DND-41 (cell line): ENCODE results near the gene CDH5.

ENCODE experiments used
- ATAC-seq: fragments of 200-7000 bp; cut with Tn5 transposase; 3 replicates; pipeline ENCODE4 v1.9.1; 2021; ENCODE audit warnings: low read depth; ENCODE audit not compliant: insufficient read depth
- DNase-seq: peaks from one replicate; pipeline ENCODE4 v3.0.0-alpha.2; 2020
- H2AFZ ChIP-seq: 2 replicates; pipeline ENCODE4 v1.6.0; 2012; ENCODE audit warnings: low read depth, low read length
- H3K27ac ChIP-seq: 2 replicates; pipeline ENCODE4 v1.5.1; 2012; ENCODE audit warnings: low read length, inconsistent platforms
- H3K27me3 ChIP-seq: fragments of 200-600 bp; sonication (generic); 2 replicates; pipeline ENCODE4 v1.6.0; 2012; ENCODE audit warnings: low read length, mild to moderate bottlenecking, inconsistent platforms; ENCODE audit not compliant: insufficient read depth, poor library complexity
- H3K36me3 ChIP-seq: 2 replicates; pipeline ENCODE4 v1.5.1; 2012; ENCODE audit warnings: low read length, inconsistent platforms; ENCODE audit not compliant: insufficient read depth
- H3K4me1 ChIP-seq: 2 replicates; pipeline ENCODE4 v1.5.1; 2012; ENCODE audit warnings: mild to moderate bottlenecking, low read length; ENCODE audit not compliant: insufficient read depth
- H3K4me2 ChIP-seq: 2 replicates; pipeline ENCODE4 v1.6.0; 2012; ENCODE audit warnings: mild to moderate bottlenecking, moderate library complexity, low read length, inconsistent platforms; ENCODE audit not compliant: insufficient read depth
- H3K4me3 ChIP-seq, 2 experiments: fragments of 200-600 bp in 1 of 2; shearing (Covaris generic) in 1 of 2; 2 replicates each; pipeline ENCODE4 v1.5.1; 2012 to 2016; ENCODE audit warnings: inconsistent platforms in 2 of 2, low read length in 2 of 2, mild to moderate bottlenecking in 2 of 2, low read depth in 1 of 2, moderate library complexity in 1 of 2
- H3K79me2 ChIP-seq: 2 replicates; pipeline ENCODE4 v1.6.0; 2012; ENCODE audit warnings: low read length, inconsistent platforms; ENCODE audit not compliant: insufficient read depth
- H3K9ac ChIP-seq: 2 replicates; pipeline ENCODE4 v1.6.0; 2012; ENCODE audit warnings: low read depth, mild to moderate bottlenecking, inconsistent platforms, low read length, moderate library complexity
- H3K9me3 ChIP-seq: 2 replicates; pipeline ENCODE4 v1.5.1; 2012; ENCODE audit warnings: low read length, moderate library complexity, mild to moderate bottlenecking, inconsistent platforms; ENCODE audit not compliant: insufficient read depth, severe bottlenecking
- H4K20me1 ChIP-seq: 2 replicates; pipeline ENCODE4 v1.6.0; 2012; ENCODE audit warnings: low read length; ENCODE audit not compliant: insufficient read depth
- EZH2 ChIP-seq: IDR thresholded peaks from 3 replicates; pipeline ENCODE4 v1.6.1; 2012; ENCODE audit warnings: borderline replicate concordance, low read depth, mild to moderate bottlenecking, moderate library complexity, low read length, inconsistent platforms; ENCODE audit not compliant: severe bottlenecking
- TF ChIP-seq, protein P1 (sequence below): IDR thresholded peaks from 2 replicates; pipeline ENCODE4 v1.5.1; 2012; ENCODE audit warnings: borderline replicate concordance, low read length, moderate library complexity, mild to moderate bottlenecking; ENCODE audit not compliant: poor library complexity, severe bottlenecking; ENCODE audit errors: extremely low read depth

The CDH5 gene

DNA sequence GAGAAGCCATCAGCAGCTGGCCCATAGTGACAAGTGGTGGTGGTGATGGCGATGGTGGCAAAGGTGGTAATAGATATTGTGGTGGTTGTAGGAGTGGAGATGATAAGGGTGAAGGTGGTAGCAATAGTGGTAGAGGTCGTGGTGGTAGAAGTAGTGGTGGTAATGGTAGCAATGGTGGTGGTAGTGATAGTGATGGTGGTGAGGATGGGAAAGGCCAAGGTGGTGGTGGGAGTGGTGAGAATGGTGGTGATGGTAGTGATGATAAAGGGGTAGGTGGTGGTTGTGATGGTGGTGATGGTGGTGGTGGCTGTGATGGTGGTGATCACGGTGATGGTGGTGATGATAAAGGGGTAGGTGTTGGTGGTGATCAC, 13.1 kb downstream of the CDH5 start:
- no peak overlapping the region for H3K4me3 ChIP-seq
- no peak overlapping the region for H3K4me2 ChIP-seq
- no peak overlapping the region for H2AFZ ChIP-seq
- no peak for TF ChIP-seq EZH2
- H3K4me1 ChIP-seq: no peaks in the 10 kb centered on the region
- no peaks in the 10 kb centered on the region for H4K20me1 ChIP-seq
- H3K79me2 ChIP-seq: no peaks in the 10 kb centered on the region
- H3K27ac ChIP-seq: no peak overlapping the region
- DNase-seq (no peak), ATAC-seq (no peak)
- H3K36me3 ChIP-seq: no peaks in the 10 kb centered on the region
- no peak overlapping the region for H3K9ac ChIP-seq
- no peaks in the 10 kb centered on the region for H3K27me3 ChIP-seq
- no peaks in the 10 kb centered on the region for H3K9me3 ChIP-seq

DNA sequence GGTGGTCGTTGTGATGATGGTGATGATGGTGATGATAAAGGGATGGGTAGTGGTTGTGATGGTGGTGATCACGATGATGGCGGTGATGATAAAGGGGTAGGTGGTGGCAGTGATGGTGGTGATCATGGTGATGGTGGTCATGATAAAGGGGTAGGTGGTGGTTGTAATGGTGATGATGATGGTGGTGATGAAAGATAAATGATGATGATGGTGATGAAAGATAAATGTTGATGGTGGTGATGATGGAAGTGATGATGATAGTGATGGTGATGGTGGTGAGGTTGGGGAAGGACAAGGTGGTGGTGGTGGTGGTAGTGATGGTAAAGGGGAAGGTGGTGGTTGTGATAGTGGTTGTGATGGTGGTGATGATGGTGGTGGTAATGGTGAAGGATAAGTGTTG, 13.9 kb downstream of the CDH5 start:
- Histone ChIP-seq H3K27me3 (no peaks in the 10 kb centered on the region), H3K4me1 (no peaks in the 10 kb centered on the region), H4K20me1 (no peaks in the 10 kb centered on the region), H3K36me3 (no peaks in the 10 kb centered on the region), H3K9me3 (no peaks in the 10 kb centered on the region), H2AFZ (no peak overlapping the region), H3K79me2 (no peaks in the 10 kb centered on the region), H3K4me3 (no peak overlapping the region), H3K4me2 (no peak overlapping the region), H3K27ac (no peak overlapping the region), H3K9ac (no peak overlapping the region)
- TF ChIP-seq EZH2: no peak
- TF ChIP-seq, protein P1, sequence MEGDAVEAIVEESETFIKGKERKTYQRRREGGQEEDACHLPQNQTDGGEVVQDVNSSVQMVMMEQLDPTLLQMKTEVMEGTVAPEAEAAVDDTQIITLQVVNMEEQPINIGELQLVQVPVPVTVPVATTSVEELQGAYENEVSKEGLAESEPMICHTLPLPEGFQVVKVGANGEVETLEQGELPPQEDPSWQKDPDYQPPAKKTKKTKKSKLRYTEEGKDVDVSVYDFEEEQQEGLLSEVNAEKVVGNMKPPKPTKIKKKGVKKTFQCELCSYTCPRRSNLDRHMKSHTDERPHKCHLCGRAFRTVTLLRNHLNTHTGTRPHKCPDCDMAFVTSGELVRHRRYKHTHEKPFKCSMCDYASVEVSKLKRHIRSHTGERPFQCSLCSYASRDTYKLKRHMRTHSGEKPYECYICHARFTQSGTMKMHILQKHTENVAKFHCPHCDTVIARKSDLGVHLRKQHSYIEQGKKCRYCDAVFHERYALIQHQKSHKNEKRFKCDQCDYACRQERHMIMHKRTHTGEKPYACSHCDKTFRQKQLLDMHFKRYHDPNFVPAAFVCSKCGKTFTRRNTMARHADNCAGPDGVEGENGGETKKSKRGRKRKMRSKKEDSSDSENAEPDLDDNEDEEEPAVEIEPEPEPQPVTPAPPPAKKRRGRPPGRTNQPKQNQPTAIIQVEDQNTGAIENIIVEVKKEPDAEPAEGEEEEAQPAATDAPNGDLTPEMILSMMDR: no peak
- no peak for ATAC-seq
- DNase-seq: no peak

DNA sequence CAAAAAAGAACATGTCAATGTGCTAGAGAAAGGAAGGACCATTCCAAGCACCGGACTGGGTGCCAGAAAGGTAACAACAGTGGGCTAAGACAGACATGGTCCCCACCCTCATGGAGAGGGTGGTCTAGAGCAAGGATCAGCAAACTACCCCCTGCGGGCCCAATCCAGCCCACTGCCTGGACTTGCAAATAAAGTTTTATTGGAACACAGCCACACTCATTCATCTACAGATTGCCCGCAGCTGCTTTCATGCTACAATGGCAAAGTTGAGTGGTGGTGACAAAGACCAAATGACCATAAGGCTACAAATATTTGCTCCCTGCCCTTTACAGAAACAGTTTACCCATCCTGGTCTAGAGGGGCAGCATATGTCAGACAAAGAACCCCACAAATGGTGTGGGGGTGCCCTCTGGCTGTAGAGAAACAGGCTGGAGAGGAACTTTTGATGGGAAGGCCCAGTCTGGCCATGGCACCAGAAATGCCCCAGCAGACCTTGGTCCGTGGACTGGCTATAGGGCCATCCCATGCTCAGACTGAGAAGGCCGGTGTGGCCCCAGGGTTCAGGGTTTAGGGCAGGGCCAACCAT, 15.2 kb downstream of the CDH5 start:
- no peak for DNase-seq
- TF ChIP-seq, protein P1: no peak
- no peak for TF ChIP-seq EZH2
- H3K36me3 ChIP-seq: no peaks in the 10 kb centered on the region
- H3K4me1 ChIP-seq: no peaks in the 10 kb centered on the region
- no peak overlapping the region for H3K27ac ChIP-seq
- H3K4me2 ChIP-seq: no peak overlapping the region
- no peak overlapping the region for H2AFZ ChIP-seq
- H3K27me3 ChIP-seq: peaks cover under 1% of the 10 kb centered on the region
- H3K4me3 ChIP-seq: no peak overlapping the region
- no peaks in the 10 kb centered on the region for H3K79me2 ChIP-seq
- H3K9ac ChIP-seq: no peak overlapping the region
- no peak for ATAC-seq
- H3K9me3 ChIP-seq: no peaks in the 10 kb centered on the region
- no peaks in the 10 kb centered on the region for H4K20me1 ChIP-seq

DNA sequence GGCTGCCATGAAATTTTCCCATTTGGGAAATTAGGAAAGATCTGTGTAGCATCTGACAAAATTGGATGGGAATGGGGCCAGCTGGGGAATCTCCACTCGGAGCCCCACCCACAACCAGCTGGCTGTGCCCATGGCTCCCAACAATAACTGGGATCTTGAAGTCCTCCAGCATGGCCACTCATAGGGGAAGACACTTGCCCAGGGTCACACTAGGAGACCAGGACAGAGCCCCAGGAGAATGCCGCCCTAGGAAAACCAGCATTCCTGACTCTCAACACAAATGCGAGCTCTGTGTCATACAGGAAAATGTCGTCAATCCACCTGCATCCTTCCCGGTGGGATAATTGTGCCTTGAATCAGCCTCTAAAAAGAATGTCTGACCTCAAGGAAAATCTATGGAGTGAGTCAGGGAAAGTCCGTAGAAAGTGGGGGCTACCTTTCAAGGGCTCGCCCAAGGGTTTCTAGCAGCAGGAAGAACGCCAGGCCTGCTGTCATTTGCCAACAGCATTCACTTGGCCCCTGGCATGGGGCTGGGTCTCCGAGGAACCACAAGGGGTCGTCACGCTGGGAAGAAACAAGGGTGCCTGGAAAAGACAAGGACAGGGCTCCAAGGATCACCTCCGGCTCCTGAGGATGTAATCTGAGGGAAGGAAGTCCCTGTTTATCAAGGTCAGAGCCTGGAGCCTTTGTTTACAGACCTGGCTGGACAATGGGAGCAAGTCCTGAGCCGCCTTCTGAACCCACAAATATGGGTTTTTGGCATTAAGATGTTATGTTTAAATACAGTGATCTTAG, 15.9 kb downstream of the CDH5 start:
- DNase-seq: no peak
- ATAC-seq: no peak
- no peak overlapping the region for H3K4me2 ChIP-seq

More for the DNA sequence above, 15.9 kb downstream of the CDH5 start:
- no peaks in the 10 kb centered on the region for H3K9me3 ChIP-seq
- no peaks in the 10 kb centered on the region for H4K20me1 ChIP-seq
- H3K27me3 ChIP-seq: peaks cover 6% of the 10 kb centered on the region
- TF ChIP-seq, protein P1: no peak
- TF ChIP-seq EZH2: no peak
- no peak overlapping the region for H3K4me3 ChIP-seq
- H3K9ac ChIP-seq: no peak overlapping the region
- H2AFZ ChIP-seq: no peak overlapping the region
- no peaks in the 10 kb centered on the region for H3K4me1 ChIP-seq
- no peaks in the 10 kb centered on the region for H3K79me2 ChIP-seq
- no peaks in the 10 kb centered on the region for H3K36me3 ChIP-seq
- no peak overlapping the region for H3K27ac ChIP-seq
